Measurements from ENCODE around the gene AP5S1.

DNA sequence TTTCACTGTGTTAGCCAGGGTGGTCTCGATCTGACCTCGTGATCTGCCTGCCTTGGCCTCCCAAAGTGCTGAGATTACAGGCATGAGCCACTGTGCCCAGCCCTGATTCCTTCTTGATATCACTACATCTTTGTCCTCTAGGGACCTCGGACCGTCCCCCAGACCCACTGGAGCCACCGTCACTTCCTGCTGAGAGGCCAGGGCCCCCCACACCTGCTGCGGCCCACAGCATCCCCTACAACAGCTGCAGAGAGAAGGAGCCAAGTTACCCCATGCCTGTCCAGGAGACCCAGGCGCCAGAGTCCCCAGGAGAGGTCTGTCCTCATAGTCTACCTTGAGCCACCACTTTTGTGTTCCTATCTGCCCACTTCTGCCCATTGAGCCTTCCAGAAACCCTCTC, 40.8 kb downstream of the AP5S1 start:
- no peak for TF ChIP-seq EZH2 (IDR thresholded peaks at IDR 0.05; ENCODE audit: insufficient read depth, poor library complexity, severe bottlenecking)
- TF ChIP-seq EZH2phosphoT487 (IDR thresholded peaks at IDR 0.05; ENCODE audit: insufficient read depth, low read depth) = no peak
